NCI-H2171 (cell line): Measurements from ENCODE around the gene ZSWIM3.
"Not testable (repeated sequence)": the region's sequence is repeated elsewhere in the genome, so short reads cannot be mapped to it uniquely, and the experiment has no call there.

Experiments
- DNase-seq: peaks from one replicate; lab custom pipeline; 2025; lab: John Stamatoyannopoulos, UW

The ZSWIM3 gene

DNA sequence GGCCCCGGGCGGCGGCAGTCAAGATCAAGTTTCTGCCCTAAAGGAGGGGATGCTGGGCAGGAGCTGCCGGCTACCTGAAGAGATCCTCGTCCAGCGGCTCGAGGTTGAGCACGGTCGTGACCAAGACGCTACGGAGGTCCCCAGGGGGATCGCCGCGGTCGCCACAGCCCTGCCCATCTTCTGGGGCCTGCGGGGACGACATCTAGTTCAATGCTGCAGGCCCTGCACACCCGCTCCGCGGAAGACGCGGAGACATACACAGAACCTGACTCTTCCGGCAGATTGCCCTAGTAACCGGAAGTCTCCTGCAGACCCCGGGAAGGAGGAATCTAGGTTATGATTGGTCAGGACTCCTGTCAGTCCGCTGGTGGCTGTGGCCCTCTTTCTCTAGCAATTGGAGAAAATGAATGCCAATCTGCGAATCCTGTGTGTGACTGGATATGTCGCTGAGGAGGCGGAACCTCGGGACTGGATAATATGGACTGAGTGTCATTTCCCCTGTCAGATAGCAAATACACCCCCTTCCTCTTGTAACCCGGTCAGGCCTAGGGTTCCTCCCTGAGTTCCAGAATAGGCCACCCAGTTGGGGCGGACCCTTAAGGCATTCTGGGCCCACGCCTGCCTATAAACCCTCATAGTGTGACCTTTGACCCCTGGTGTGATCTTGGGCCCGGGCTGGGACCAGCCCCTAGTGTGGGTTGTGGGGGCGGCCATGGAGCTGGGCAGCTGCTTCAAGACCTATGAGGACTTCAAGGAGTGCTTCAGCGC lies at the start of gene ZSWIM3, which contains the start of gene ACOT8:
Gene ZSWIM3 (plus strand): TSS at position 501 of the 768 bp plus-strand sequence. CDS start 212 bp downstream, at position 713.
Gene ACOT8 (minus strand): TSS at position 279 of the 768 bp plus-strand sequence. CDS start 77 bp downstream, at position 202.
- DNase-seq, result peak; percentile 100

DNA sequence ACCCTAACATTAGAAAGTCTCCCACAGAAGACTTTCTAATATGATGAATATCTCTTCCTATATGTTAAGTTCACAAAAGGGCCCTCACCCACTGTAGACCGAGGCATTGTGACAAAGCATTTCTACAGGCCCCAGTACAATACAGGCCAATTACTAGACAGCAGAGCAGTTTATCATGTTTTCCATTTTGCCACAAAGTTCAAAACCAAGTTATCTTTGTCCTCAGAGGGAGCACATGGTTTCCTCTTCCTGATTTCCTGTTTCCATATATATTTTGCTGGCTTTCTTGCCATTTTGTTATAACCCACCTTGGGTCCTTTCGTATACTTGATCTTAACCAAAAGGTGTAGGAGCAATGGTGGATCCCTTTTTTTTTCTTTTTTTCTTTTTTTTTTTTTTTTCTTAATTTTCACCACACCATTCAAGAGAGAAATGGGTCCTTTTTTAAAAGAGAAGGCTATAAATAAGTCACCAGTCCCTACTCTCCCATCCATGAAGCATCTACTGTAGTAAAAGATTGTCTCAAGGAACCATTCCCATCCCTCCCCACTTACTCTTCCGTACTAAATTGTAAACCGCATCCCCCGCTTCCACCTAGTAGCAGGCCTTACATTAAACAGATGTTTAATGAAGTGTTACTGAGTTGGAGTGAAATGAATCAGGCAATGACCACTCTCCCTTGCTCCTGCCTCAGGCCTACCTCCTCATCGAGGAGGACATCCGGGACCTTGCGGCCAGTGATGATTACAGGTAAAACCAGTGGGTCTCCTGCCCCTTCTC lies 47.0 kb upstream of the ZSWIM3 start:
- DNase-seq, result no peak

DNA sequence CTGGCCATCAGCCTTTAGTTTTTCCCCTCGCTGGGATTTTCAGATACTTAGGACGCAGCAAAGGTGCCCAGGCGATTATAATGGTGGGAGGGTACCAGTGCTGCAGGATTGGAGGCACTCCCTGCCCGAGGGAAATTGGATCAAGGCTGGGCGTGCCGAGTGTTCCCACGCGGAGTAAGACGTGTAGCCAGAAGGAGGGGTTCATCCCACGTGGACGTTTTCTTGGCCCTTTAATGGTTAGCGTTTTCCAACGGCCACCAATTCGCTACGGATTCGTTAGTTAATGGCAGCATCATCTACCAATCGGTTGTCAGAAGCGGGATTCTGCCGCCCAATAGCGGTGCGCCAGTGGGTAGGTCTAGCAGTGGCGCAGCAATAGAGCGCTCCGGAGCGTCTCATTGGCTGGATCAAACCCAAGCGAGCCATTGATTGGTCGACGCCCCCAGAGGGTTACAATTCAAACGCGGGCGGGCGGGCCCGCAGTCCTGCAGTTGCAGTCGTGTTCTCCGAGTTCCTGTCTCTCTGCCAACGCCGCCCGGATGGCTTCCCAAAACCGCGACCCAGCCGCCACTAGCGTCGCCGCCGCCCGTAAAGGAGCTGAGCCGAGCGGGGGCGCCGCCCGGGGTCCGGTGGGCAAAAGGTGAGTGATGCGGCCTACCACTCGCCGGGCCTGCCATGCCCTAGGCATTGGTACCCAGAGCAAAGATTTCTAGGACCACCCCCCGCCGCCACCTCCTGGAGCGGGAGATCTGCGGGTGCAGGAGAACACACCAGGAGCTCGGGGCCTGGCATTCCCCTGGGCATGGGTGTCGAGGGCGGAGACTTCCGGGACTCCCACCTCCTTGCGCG lies 45.0 kb upstream of the ZSWIM3 start, which contains the start of gene UBE2C:
Gene UBE2C (plus strand): TSS at position 488 of the 849 bp plus-strand sequence. CDS start 52 bp downstream, at position 540.
- DNase-seq, result peak; percentile 100

DNA sequence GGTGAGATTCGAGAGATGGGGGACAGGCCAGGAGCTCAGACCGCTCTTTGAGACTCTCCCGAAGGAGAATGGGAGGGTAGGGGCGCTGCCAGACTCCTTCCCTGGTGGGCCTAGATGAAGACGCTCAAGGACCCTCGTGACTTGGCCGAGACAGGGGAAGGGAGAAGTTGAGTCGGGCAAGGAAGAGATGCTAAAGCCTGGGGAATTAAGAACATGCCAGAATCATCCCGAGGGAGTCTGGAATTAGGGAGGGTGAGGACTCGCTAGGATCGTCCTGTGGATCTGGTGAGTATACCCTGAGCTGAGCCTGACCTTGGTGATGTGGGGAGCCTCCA lies 44.4 kb upstream of the ZSWIM3 start:
- no peak for DNase-seq

DNA sequence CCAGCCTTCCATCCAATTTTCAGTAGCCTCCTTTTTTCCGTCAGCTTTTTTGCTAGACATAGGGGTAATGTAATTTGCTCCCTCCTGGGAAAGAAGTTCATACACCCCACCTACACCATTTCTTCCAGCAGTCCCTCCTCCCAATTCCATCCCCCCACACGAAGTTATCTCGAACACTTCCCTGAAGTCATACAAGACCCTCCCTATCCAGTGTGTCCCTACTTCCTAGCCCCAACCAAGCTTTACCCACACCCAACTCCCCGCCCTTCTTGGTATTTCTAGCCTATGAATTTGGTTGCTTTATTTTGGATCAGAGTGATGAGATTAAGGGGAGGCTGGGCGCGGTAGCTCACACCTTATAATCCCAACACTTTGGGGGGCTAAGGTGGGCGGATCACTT lies 43.9 kb upstream of the ZSWIM3 start:
- DNase-seq, result no peak

DNA sequence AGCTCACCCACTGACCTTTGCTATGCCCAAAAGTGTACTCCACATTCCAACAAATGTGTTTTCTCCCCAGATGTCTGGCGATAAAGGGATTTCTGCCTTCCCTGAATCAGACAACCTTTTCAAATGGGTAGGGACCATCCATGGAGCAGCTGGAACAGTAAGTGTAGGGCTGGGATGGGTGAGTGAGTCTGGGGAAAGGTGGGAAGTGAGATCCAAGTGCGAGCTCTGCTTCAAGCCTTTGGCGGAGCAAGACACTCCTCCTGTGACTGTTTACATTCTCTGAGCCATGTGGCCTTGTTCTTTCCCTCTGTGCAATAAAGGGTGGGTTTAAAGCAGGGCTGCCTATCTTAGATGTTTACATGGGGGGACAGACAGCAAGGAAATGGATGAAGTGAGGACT lies 43.1 kb upstream of the ZSWIM3 start:
- DNase-seq, result no peak

DNA sequence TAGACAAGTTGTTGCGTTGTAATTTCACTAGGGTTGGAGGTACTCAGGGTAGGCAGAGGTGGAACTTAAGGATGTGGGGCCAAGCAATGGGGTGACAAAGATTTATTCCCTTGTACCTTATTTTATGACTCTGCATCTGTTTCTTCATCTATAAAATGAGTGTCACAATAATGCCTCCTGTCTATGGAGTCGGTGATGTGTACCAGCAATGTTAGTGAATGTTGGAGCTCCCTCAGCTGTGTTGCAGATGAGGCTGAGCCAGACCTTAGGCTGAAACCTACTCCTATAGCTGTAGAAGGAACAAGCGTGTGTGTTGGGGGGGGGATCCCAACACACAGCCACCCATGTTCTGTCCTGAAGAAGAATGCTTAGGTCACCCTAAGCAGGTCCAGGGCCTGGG lies 40.5 kb upstream of the ZSWIM3 start:
- no peak for DNase-seq

DNA sequence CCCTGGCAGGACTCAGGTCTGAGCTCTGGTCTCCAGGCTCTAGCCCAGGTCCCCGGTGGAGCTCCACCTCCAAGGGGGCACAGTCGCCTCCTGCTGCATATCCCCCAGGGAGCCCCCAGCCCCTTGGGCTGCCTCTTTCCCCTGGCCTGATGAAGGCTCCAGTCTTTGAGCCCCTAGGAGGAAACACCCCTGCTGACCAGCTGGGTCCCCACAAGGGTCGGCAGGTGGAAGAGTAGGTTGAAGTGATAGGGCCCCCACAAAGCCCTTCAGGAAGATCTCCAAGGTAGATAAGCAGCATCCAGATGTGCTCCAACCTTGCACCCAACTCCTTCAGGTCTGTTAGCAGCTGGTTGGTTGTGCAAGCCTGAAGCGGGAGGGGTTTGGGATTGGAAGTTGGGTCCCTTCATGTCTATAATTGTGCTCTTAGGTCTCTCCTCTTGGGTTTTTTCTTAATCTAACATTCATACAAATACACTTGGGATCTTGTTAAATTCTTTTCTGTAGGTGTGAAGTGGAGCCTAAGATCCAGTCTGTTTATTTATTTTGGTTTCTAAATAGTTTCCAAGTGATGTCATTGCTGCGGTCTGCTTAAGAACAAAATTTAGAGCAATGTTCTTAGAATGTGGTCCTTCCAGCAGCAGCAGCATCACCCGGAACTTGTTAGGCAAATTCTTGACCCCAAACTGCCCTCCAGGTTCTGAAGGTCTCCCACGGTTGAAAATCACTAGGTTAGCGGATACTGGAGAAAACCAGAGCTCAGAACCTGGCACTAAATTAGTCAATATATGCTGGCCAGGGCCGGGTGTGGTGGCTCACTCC lies 39.8 kb upstream of the ZSWIM3 start:
- DNase-seq, result no peak

DNA sequence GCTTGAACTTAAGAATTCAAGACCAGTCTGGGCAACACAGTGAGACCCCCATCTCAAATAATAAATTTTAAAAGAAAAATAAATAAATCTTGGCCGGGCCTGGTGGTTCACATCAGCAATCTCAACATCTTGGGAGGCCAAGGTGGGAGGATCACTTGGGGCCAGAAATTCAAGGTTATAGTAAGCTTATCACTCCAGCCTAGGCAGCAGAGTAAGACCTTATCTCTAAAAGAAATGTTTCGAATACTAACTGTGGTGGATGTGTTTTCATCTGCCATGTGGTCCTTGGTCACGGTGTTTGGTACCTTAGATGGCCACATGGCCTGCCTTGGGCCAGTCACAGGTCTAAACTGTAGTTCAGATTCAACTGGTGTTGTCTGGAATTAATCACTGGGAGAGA lies 39.2 kb upstream of the ZSWIM3 start:
- no peak for DNase-seq

DNA sequence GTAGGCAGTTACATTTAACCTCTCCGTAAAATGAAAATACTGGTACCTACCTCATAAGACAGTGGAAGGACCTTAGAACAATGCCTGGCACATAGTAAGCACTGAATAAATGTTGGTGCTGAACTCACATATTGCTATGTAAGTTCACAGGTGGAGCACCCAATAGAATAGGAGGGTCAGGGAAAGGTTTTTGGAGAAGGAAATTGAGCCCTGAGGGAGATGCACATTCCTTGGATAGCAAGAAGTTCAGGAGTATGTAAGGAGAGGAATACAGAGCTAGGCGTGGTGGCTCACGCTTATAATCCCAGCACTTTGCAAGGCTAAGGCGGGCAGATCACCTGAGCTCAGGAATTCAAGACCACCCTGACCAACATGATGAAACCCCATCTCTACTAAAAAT lies 37.9 kb upstream of the ZSWIM3 start:
- DNase-seq, result no peak

DNA sequence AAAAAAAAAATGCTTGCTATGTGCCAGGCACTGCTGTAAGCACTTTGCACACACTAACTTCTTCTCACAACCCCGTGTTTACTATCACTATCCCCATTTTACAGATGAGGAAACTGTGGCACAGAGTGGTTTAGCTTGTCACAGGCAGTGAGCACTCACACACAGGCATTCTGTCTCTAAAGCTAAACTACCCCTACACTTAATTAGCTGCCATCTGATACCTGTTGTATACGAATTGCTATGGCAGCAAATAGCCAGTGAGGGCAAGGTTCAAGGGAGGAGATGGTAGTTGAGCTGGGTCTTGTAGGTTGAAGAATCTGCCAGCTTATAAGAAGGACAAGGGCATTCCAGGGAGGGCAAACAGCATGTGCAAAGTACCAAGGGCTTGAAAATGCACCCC lies 35.5 kb upstream of the ZSWIM3 start:
- DNase-seq, result no peak

DNA sequence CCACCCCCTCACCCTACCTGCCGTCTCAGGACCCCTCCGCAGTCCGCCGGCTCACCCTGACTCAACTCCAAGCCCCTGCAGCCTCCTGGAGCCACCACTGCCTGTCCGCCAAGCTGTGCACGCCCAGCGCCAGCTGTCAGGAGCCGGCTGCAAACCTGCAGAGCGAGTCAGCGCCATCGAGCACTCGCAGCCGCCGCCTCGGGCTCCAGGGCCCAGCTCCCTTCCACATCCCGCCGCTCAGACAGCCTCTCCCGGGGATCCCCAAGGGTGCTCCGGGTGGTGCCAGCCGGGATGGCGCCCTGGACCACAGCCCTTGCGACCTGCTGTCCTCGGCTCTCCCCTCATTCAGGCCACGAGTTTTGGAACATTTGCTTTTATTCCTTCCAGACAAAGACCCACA lies 34.6 kb upstream of the ZSWIM3 start:
- DNase-seq, result peak; percentile 86

DNA sequence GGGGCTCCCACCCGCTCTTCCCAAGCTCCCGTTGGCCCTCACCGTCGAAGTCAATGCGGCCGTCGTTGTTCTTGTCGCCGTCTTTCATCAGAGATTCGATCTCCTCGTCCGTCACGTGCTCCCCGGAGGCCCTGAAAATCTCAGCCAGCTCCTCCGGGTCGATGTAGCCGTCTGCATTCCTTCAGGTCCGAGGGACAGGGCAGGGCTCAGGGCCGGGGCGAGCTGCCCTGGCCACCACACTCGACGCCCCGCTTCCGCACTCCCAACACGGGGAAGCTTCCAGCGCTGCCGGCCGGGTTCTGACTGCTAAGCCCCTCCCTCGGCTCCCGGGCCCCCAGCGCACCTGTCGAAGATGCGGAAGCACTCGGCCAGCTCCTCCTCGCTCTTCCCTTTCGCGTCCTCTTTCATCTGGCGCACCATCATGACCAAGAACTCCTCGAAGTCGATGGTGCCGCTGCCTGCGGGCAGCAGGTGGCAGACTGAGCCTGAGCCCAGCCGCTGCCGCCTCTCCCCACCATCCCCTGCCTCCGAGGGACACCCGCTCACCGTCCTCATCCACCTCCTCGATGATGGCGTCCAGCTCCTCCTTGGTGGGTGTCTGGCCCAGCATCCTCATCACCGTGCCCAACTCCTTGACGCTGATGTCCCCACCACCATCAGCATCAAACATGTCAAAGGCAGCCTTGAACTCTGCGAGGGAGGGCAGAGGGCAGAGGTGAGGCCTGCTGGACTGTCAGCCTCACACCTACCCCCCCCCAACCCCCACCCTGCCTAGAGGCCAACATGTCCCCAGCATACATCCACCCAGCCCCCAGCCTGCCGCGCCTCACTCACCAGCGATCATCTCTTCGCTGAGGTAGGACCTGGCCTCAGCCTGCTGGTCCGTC lies 33.2 kb upstream of the ZSWIM3 start:
- DNase-seq, result no peak

DNA sequence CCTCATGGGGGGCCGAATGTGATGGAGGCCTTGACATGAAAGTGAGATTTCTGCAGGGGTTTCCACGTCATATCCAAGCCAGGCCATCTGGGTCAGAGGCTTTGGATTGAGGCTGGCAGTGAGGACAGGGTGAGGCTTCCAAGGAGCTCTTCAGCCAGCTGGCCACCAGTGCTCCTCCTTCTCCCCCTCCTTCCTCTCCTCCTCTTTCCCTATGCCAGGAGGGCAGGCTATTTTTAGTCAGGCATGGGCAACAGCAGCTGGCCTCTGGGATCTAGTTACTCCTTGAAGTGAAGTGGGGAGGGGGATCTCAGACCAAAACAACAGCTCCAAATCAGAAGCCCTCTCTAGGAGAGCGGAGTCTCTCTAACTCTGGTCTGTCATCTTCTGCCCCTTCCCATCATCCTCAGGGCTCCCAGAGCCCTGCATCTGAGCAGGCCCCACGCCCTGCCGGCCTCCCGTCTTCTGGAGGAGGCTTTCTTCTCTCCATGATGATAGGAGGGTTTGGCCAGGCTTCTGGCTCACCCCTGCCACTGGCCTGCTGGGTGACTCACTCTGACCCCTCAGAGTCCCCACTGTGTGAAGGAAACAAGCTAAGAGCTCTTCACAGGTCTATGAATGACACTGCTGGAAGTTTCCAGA lies 30.9 kb upstream of the ZSWIM3 start:
- peak; percentile 49 for DNase-seq

DNA sequence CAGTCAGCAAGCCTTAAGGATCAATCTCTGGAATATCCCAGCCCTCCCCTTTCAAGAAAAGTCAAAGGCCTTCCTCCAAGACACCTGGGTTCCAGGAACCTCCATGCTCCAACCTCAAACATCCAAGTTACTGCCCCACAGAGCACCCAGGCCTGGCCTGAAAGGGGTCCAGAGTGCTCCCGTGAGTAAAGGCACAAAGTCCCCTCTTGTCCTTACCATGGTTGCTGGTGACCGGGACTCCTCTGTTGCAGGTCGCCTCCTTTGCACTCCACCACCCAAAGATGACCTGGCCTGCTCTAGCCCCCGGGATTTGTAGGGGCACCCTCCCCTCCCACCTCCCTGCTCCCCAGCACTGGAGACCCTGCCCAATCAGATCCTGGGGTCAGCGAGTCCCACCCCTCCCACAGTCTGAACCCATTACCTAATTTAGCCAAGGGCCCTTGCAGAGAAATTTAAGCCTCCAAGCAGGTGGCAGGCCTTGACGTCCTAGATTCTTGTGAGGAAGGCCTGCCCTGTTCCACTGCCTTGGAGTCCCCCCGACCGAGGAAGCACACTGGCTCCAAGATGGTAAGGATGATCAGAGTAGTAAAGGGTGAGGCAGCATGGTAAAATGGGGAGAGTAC lies 30.3 kb upstream of the ZSWIM3 start, which contains the start of gene TNNC2:
Gene TNNC2 (minus strand): TSS at position 283 of the 623 bp plus-strand sequence. CDS start 64 bp downstream, at position 219.
- DNase-seq, result no peak

DNA sequence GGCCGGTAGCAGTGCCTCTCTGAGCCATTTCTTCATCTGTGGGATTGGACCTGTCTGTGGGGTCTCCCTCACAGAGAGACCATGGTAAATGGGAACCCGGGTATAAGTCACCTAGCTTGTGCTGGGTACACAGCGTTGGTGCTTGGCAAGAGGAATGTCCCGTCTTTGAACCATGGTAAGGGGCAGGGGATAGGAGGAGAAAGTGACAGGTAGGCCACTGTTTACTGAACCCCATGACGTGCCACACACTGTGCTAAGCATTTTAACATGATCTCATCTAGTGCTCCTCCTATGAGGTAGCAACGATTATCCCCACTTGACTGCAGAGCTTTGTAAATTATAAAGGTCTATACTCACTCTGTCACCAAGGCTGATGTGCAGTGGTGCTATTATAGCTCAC lies 29.7 kb upstream of the ZSWIM3 start:
- no peak for DNase-seq

DNA sequence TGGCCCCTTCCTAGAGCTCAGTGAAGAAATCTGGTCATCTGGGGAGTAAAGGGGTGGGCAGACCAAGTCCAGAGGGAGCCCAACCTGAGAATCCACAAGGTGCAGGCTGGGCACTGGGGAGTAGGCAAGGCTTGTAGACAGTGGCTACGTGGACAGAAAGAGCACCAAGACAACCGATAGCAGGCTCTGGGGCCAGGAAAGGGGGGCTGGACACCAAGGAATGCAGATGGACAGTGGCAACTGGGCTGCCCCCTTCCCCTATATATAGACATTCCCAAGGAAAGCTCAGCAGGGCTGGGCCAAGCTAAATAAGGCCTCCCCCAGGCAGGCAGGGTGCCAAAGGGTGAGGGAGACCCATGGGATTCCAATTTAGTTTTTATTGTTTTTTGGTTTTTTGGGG lies 28.8 kb upstream of the ZSWIM3 start:
- DNase-seq, result no peak

DNA sequence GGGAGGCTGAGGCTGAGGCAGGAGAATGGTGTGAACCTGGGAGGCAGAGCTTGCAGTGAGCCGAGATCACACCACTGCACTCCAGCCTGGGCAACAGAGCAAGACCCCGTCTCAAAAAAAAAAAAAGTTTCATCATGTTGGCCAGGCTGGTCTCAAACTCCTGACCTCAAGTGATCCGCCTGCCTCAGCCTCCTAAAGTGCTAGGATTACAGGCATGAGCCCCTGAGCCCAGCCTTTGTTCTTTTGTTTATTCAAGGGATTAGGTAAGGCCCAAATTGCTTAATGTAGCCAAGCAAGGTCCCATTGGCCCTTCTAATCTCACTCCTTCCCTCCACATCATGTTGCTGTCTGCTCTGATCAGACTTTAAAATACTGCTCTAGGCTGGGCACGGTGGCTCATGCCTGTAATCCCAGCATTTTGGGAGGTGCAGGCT lies 27.7 kb upstream of the ZSWIM3 start:
- not testable (repeated sequence) for DNase-seq

DNA sequence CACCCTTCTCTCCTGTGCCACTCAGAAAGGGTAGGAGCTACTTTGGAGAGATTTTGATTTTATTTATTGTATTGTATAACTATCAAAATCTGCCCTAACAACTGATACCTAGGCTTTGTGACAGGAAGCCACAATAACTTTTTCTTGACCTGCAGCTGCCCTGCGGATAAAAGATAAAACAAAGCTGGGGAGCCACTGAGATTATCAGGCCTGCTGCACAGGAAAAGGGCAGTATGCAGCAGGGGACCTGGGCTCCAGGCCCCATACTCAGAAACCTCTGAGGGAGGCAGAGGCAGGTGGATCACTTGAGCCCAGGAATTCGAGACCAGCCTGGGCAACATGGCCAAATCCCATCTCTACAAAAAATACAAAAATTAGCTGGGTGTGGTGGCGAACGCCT lies 24.8 kb upstream of the ZSWIM3 start:
- no peak for DNase-seq
